Fibroblast of skin of back (primary cell): ENCODE results near the gene SMIM26. TPM values are rescaled to one million over a fixed set of nuclear protein-coding genes. Genes with fewer than 3 reads are reported as not detected.
A peak's percentile ranks its signal among the peaks of the same experiment; 100 is the strongest.

Experiments
- DNase-seq: peaks from one replicate; pipeline ENCODE4 v3.0.0-alpha.2; 2013
- polyA plus RNA-seq, 2 experiments: library from polyadenylated mRNA; unstranded; fragments of 120-200 nt; gene quantifications; one replicate each; pipeline ENCODE4 v1.2.1, GENCODE V29; 2013; ENCODE audit not compliant: insufficient read length in 2 of 2

SMIM26 gene, protein sequence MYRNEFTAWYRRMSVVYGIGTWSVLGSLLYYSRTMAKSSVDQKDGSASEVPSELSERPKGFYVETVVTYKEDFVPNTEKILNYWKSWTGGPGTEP
- polyA plus RNA-seq (2013, experiment 1 of 2; ENCODE audit: insufficient read length): 38.1 TPM
- 44.0 TPM for polyA plus RNA-seq (2013, experiment 2 of 2; ENCODE audit: insufficient read length)

- DNase-seq: peak; percentile 91
Observed at GRCh38 chr20:18566892-18567738, at the start of gene SMIM26. Gene SMIM26, plus strand, starts transcription at chr20:18567432. Its CDS starts 47 bp downstream, at chr20:18567479.

DNA sequence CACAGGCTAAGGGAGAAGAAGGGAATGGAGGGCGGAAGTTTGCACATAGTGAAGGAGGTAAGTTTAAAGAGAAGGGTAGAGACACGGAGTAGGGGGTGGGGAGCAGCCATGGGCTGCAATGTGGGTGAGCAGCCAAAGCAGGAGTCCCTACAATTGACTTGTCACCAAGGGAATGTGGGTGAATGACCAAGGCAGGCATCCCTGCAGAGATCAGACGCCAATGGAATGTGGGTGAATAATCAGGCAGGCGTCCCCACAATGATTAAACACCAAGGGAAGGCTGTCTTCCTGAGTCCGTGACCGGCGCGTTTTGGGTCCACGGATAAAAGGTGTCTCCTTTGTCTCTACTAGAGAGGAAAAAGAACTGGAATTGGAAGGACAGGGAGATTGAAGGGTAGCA lies 45.2 kb upstream of the SMIM26 start:
- DNase-seq: peak; percentile 49

DNA sequence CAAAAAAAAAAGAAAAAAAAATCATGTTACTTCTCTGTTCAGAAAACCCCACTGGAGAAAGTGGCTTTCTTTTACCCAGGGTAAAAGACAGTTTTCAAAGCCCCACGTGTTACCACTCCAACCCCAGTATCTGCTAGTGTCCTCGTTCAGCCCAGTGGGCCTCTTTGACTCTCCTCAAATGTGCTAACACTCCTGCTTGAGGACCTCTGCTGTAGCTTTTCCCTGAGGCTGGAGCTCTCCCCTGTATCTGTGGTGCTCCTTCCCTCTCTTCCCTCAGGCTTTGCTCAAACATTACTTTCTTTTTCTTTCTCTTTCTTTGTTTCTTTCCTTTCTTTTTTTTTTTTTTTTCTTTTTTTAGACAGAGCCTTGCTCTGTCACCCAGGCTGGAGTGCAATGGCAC lies 44.2 kb upstream of the SMIM26 start:
- no peak for DNase-seq

DNA sequence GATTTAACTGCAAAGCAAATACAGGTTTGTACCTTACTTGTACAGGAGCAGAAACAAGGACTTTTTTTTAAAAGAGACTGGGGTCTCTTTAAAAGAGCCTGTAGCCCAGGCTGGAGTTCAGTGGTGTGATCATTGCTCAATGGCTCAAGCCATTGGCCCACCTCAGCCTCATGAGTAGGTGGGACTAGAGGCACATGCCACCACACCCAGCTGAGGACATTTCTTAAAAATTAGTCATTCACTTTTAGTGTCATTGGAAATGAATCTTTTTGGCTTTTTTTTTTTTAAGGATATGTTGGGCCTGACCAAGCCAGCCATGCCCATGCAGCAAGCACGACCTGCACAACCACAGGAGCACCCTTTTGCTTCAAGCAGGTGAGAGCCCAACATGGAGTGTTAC lies 42.6 kb upstream of the SMIM26 start:
- DNase-seq: peak; percentile 79

- peak; percentile 6 for DNase-seq
Observed at GRCh38 chr20:18526761-18527160, 40.5 kb upstream of the SMIM26 start.

DNA sequence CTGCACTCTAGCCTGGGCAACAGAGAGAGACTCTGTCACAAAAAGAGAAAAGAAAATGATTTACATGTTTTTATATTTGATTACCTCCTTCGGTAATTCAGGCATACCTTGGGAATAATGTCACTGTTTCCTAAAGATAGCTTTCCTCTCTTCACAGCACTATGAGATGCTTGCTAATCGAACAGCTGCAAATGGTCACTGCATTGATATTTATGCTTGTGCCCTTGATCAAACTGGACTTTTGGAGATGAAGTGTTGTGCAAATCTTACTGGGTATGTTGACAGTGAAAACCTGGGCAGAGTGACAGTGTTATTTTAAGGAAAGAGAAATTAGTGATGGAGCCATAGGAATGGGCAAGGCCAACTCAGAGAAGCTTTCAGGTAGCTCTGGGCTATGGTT lies 39.9 kb upstream of the SMIM26 start:
- DNase-seq: no peak

- DNase-seq: peak; percentile 16
Observed at GRCh38 chr20:18527836-18528235, 39.4 kb upstream of the SMIM26 start.

- DNase-seq: no peak
Observed at GRCh38 chr20:18529041-18529440, 38.2 kb upstream of the SMIM26 start.

- no peak for DNase-seq
Observed at GRCh38 chr20:18532626-18533025, 34.6 kb upstream of the SMIM26 start.

GRCh38 chr20:18533491-18533890 lies 33.7 kb upstream of the SMIM26 start:
- no peak for DNase-seq

DNA sequence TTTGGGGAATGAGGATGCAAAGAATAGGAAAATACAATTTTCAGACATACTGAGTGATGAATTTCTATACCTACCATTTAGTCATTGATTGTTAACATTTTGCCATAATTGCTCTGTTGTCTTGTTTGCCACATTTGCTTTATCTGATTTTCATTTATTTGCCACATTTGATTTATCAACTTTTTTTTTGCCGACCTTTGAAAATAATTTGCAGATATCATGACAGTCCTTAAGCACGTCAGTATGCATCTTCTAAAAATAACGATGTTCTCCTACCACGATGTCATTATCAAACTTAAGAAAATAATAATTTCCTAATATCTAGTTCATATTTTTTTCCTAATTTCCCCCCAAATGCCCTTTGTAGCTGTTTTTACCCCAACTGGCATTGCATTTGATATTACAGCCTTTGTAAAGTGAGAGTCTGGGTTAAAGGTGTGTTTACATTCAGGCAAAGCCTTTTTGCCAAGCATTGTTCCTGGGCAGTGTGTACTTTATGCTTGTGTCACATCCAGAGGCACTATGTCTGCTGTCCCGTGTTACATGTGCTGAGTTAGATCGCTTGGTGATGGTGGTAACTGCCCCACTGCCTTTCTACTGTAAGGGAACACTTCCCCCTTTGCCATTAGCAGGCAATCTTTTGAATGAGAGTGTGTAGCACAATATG lies 33.1 kb upstream of the SMIM26 start:
- no peak for DNase-seq

DNA sequence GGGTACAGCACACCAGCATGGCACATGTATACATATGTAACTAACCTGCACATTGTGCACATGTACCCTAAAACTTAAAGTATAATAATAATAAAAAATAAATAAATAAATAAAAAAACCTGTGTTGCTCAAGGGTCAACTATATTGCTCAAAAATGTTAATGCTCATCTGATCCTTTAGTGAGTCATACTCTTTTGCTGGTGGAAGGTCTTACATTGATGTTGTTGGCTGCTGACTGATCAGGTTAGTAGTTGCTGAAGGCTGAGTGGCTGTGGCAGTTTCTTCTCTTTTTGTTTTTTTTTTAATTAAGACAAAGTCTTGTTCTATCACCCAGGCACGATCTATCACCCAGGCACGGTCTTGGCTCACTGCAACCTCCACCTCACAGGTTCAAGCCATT lies 29.6 kb upstream of the SMIM26 start:
- DNase-seq: no peak

- DNase-seq: peak; percentile 9
Observed at GRCh38 chr20:18541741-18542140, 25.5 kb upstream of the SMIM26 start.

GRCh38 chr20:18543216-18543615 lies 24.0 kb upstream of the SMIM26 start:
- DNase-seq: no peak

DNA sequence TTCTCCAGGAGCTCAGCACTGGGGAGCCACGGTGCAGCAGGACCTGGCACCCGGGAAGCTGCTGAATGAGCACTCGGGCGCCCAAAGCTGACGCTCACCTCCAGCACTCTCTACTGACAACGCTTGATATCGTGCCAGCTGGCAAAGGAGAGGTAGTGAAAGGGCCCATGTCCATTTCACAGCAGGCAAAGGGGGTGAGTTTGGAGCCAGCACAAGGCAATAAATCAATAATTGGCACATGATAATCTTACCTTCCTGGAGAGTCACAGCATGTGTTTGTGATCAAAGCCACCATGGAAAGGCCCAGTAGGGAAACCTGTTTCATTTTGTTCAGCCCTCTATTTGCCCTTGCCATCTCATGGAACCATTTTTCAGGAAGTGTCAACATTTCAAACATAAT lies 23.3 kb upstream of the SMIM26 start:
- DNase-seq: no peak

- no peak for DNase-seq
Observed at GRCh38 chr20:18545566-18545965, 21.7 kb upstream of the SMIM26 start.

DNA sequence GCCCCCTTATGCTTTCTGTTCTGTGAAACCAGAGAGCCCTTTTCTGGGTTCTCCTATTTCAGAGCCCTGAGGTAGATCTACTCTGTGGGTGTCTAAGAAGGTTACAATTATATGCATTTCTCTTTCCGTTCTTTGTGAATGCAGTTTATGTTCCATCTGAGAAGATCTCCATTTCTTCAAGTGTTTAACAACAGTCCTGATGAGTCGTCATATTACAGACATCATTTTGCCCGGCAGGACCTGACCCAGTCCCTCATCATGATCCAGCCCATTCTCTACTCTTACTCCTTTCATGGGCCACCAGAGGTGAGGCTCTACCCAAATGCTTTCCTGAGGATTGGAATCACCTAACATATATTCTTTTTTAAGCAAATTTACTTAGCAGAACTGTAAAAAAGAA lies 18.8 kb upstream of the SMIM26 start:
- DNase-seq: no peak

GRCh38 chr20:18553746-18554145 lies 13.5 kb upstream of the SMIM26 start:
- no peak for DNase-seq

- no peak for DNase-seq
Observed at GRCh38 chr20:18567739-18568091, 483 bp downstream of the SMIM26 start.

DNA sequence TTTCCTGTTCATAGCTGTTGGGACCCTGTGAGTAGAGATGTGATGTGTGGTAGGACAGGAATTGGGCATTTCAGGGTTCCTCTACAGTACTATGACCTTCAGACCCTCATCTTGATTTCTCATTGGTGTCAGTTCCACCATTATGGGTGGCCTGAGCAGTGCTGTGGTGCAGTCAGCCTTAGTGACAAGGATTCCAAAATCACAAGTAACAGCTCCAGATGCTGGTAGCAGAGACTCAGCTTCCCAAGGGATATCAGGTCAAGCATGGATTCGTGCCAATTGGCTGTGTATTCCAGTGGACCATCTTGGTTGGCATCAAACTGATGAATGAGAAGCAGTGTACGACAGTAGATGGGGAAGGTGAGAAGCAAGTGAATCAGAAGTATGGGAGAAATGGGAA lies 3.8 kb downstream of the SMIM26 start:
- DNase-seq: no peak

GRCh38 chr20:18571578-18571977 lies 4.3 kb downstream of the SMIM26 start:
- DNase-seq: no peak

- DNase-seq: no peak
Observed at GRCh38 chr20:18577942-18578341, 10.7 kb downstream of the SMIM26 start.

DNA sequence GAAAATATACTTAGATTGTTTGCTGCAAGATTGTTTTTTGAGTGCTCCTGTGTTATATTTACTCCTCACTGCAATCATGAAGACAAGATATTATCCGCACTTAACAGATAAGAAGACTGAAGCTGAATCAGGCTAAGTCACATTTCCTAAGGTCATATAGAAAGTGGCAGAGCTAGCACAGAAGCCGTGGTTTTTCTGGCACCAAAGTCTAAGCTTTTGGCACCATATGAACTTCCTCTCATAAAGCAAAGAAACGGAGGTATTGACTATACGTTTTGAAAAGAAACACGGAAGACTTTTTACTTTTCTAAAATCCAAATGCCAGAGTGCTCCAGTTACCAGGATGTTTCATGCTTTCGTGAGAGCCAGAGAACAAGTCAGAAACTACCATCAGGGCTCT lies 11.3 kb downstream of the SMIM26 start:
- DNase-seq: no peak

DNA sequence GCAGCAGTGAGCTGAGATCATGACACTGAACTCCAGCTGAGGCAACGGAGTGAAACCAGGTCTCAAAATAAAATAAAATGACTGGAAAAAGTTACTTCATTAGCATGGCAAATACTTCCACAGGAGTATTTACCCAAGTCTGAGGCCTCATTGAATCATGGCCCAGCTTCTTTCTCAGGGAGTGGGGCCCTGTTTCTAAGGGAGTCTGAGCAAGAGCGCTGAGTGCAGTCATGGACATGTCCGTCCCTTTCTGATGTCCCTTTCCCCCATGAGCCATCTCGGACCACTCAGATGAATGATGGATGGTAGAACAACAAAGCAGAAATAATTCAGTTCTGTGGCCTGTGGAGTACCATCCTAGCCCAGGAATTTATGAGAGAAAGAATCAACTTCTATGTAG lies 12.8 kb downstream of the SMIM26 start:
- no peak for DNase-seq
